ENCODE measurements around the gene LPAR6. TPM values are rescaled to one million over a fixed set of nuclear protein-coding genes. Genes with fewer than 3 reads are reported as not detected.
"Not testable (repeated sequence)": the region's sequence is repeated elsewhere in the genome, so short reads cannot be mapped to it uniquely, and the experiment has no call there.

LPAR6 gene
- total and polyA plus RNA-seq, 12 donors, result 8.6 to 56.6 (median 29.6) TPM

DNA sequence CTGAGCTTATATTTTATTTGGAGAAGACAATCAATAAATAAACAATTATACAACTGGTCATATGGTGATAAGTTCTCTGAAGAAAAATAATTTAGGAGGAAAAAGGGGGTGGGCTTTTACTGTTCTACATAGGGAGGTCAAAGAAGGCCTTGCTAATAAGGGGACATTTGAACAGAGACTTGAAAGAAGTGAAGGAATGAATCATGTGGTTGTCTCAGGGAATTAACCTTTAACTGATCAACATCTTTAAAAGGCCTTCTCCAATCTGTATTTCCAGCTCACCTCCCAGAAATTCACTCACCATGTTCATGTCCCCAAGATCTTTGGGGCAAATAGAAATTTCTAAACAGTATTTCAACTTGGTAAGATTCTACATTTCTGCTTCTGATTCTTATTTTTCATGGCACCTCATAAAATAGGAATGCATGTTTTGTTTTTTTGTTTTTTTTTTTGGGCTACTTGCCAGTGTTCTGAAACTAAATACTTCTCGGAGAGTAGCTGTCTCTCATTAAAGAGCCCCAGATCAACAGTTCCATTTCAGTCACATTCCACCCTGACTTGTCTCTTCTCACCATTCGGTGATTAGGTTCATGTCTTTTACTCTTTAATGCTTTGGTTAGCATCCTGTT lies 19.2 kb upstream of the LPAR6 start:
- no peaks in the 10 kb centered on the region for H3K27me3 ChIP-seq
- peaks cover 20 to 36% of the 10 kb centered on the region in 2 donors for H3K4me1 ChIP-seq (replicated peaks in 1 of 2)
- H3K4me3 ChIP-seq, result no peak overlapping the region
- DNase-seq, result no peak
- WGBS, 4 donors, result 28 to 38% (median 34%) methylated on average over 2 of the region's 2 CpGs
- TF ChIP-seq, protein P1, sequence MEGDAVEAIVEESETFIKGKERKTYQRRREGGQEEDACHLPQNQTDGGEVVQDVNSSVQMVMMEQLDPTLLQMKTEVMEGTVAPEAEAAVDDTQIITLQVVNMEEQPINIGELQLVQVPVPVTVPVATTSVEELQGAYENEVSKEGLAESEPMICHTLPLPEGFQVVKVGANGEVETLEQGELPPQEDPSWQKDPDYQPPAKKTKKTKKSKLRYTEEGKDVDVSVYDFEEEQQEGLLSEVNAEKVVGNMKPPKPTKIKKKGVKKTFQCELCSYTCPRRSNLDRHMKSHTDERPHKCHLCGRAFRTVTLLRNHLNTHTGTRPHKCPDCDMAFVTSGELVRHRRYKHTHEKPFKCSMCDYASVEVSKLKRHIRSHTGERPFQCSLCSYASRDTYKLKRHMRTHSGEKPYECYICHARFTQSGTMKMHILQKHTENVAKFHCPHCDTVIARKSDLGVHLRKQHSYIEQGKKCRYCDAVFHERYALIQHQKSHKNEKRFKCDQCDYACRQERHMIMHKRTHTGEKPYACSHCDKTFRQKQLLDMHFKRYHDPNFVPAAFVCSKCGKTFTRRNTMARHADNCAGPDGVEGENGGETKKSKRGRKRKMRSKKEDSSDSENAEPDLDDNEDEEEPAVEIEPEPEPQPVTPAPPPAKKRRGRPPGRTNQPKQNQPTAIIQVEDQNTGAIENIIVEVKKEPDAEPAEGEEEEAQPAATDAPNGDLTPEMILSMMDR (IDR thresholded peaks at IDR 0.05), result no peak
- no peak for TF ChIP-seq POLR2A (IDR thresholded peaks at IDR 0.05)
- no peaks in the 10 kb centered on the region for H3K36me3 ChIP-seq (replicated peaks in 1 of 2)
- H3K27ac ChIP-seq, result peak overlapping the region in 2 of 5 donors; percentile 18 to 28
- no peaks in the 10 kb centered on the region for H3K9me3 ChIP-seq (replicated peaks in 1 of 3)
- intact Hi-C loops (cut with DNase I), result no loop called here

DNA sequence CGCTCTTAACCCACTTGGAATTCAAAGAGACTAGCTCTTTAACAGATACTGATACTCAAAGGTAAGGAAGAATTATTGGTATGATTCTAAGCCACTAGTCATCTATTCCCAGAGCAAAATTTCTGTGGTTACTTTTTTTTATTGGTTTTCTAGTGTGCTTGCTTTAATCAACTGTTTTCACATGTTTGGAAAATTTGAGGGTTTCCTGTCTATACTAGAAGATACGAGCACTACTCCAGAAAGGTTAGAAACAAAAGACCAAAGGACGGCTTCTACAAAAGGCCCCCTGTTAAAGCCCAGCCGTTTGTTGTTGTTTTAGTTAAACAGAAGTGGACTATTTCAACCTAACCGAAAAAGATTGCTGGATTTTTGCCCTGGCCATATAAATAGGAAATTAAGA lies 18.5 kb upstream of the LPAR6 start:
- peaks cover 13 to 29% of the 10 kb centered on the region in 2 donors for H3K4me1 ChIP-seq (replicated peaks in 1 of 2)
- intact Hi-C loops (cut with DNase I), result no loop called here
- peak overlapping the region in 1 of 5 donors; percentile 28 for H3K27ac ChIP-seq

DNA sequence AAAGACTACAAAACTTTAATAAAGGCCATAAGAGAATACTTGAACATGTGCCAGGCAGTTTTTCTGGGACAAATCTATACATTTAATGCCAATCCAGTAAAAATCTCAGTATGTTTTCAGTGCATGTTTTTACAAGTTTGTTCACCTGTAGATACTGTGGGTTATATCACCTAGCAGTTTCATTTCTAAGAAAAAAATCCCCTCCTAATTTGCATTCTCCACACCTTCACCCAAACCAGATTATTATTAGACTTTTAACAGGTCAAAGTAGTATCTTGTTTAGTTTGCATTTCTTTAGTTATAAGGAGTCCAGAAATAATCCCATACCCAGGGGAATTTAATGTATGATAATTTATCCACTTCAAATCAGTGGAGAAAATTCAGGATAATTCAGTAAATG lies 17.0 kb upstream of the LPAR6 start:
- no peak overlapping the region for H3K4me3 ChIP-seq
- no peaks in the 10 kb centered on the region for H3K9me3 ChIP-seq (replicated peaks in 1 of 3)
- DNase-seq, result no peak
- intact Hi-C loops (cut with DNase I), result no loop called here
- no peaks in the 10 kb centered on the region for H3K27me3 ChIP-seq
- H3K36me3 ChIP-seq (replicated peaks in 1 of 2), result no peaks in the 10 kb centered on the region
- peaks cover 13 to 21% of the 10 kb centered on the region in 2 donors for H3K4me1 ChIP-seq (replicated peaks in 1 of 2)
- H3K27ac ChIP-seq, result no peak overlapping the region
- TF ChIP-seq POLR2A (IDR thresholded peaks at IDR 0.05), result no peak
- TF ChIP-seq, protein P1 (IDR thresholded peaks at IDR 0.05), result no peak

More for the DNA sequence above, 18.5 kb upstream of the LPAR6 start:
- DNase-seq, result no peak
- 62 to 70% (median 67%) methylated on average over 5 of the region's 5 CpGs for WGBS, 4 donors
- H3K9me3 ChIP-seq (replicated peaks in 1 of 3), result no peaks in the 10 kb centered on the region
- no peak overlapping the region for H3K4me3 ChIP-seq
- H3K27me3 ChIP-seq, result no peaks in the 10 kb centered on the region
- no peaks in the 10 kb centered on the region for H3K36me3 ChIP-seq (replicated peaks in 1 of 2)
- TF ChIP-seq, protein P1 (IDR thresholded peaks at IDR 0.05), result no peak
- no peak for TF ChIP-seq POLR2A (IDR thresholded peaks at IDR 0.05)

DNA sequence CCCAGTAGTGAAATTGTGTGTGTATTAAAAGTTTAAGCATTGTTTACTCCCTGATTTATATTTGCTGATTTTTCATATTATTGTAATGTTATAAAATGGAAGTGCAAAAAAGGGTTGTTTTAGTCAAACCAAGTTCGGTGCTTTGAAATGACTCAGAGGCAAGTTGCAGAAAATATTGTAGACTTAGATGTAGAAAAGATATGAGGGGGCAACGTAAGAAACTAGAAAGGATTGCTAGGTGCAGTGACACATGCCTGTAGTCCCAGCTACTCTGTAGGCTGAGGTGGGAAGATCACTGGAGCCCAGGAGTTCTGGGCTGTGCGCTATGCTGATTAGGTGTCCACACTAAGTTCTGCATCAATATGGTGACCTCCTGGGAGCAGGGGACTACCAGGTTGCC lies 16.1 kb upstream of the LPAR6 start:
- WGBS, 4 donors, result 88 to 94% (median 90%) methylated on average over 3 of the region's 3 CpGs
- no peaks in the 10 kb centered on the region for H3K9me3 ChIP-seq (replicated peaks in 1 of 3)
- intact Hi-C loops (cut with DNase I), result no loop called here
- TF ChIP-seq, protein P1 (IDR thresholded peaks at IDR 0.05), result no peak
- no peak overlapping the region for H3K4me3 ChIP-seq
- H3K27me3 ChIP-seq, result no peaks in the 10 kb centered on the region
- no peak overlapping the region for H3K27ac ChIP-seq
- no peak for DNase-seq
- H3K4me1 ChIP-seq (replicated peaks in 1 of 2), result peaks cover 13 to 21% of the 10 kb centered on the region in 2 donors
- no peaks in the 10 kb centered on the region for H3K36me3 ChIP-seq (replicated peaks in 1 of 2)

DNA sequence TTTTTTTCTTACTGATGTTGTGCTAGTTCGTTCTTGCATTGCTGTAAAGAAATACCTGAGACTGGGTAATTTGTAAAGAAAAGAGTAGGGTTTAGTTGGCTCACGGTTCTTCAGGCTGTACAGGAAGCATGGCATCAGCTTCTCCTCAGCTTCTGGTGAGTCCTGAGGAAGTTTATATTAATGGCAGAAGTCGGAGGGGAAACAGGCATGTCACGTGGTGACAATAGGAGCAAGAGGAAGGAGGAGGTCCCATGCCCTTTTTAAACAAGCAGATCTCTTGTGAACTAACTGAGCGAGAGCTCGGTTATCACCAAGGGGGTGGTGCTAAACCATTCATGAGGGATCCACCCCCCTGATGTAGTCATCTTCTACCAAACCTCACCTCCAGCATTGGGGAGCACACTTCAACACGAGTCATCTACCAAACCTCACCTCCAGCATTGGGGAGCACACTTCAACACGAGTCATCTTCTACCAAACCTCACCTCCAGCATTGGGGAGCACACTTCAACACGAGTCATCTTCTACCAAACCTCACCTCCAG lies 13.9 kb upstream of the LPAR6 start:
- H3K9me3 ChIP-seq (replicated peaks in 1 of 3); H3K36me3 ChIP-seq (replicated peaks in 1 of 2); H3K4me3 ChIP-seq; intact Hi-C loops (cut with DNase I); H3K27ac ChIP-seq; H3K27me3 ChIP-seq; DNase-seq: not testable (repeated sequence)
- WGBS, 4 donors, result 82 to 88% (median 86%) methylated on average over 7 to 8 of the region's 9 CpGs
- H3K4me1 ChIP-seq (replicated peaks in 1 of 2), result peaks cover 5 to 11% of the 10 kb centered on the region in 2 donors

Data from adrenal gland (tissue), 12 donors.